ENCODE measurements around the gene BCAR1. TPM values are rescaled to one million over a fixed set of nuclear protein-coding genes. Genes with fewer than 3 reads are reported as not detected.

BCAR1 gene
- polyA plus RNA-seq, 1 donor from 2014 or later = 39.1 TPM

DNA sequence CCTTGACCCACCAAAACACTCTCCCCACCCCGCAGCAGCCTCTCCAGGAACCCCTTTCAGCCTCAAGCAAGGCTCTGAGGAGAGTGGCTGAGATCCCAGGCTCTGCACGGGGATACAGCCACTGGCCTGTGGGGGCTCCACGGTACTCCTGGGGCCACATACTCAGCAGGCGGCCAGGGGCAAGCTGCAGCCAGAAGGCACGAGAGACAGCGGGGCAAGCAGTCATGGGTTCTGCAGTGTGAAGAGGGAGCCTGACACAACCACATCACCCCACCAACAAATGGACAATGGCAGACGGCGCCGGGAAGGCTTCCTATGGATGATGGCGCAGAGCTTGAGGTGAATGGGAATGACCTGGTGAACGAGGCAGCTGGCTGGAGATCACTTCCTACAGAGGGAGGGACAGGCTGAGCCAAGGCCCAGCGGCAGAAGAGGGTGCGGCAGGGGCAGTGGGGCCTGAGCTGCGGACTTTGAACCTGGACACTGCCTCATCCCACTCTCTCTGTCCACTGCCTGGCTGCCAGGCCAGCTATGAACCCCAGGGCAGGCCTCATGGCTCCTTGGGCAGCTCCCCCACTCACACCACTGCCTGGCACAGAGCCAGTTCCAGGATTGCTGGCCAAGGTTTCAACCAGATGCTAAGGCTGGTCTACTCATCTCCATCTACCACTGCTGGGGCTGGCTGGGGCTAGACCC, 10.8 kb upstream of the BCAR1 start:
- Histone ChIP-seq H3K79me2 (replicated peaks; ENCODE audit: insufficient read depth, low read length) (peaks cover 75% of the 10 kb centered on the region), H3K36me3 (ENCODE audit: insufficient read depth, low read length) (no peaks in the 10 kb centered on the region), H3K27ac (ENCODE audit: low read length) (no peak overlapping the region), H3K4me3 (ENCODE audit: low read length) (no peak overlapping the region), H3K27me3 (ENCODE audit: insufficient read depth, low read depth, low read length) (no peaks in the 10 kb centered on the region), H3K9me3 (ENCODE audit: low read length) (no peaks in the 10 kb centered on the region), H3K9me2 (ENCODE audit: insufficient read depth, low read length) (no peaks in the 10 kb centered on the region), H3K4me2 (ENCODE audit: low read length) (no peak overlapping the region), H3F3A (ENCODE audit: insufficient read depth, low read length, poor library complexity, severe bottlenecking) (no peaks in the 10 kb centered on the region), H4K20me1 (ENCODE audit: insufficient read depth) (no peaks in the 10 kb centered on the region), H2AFZ (ENCODE audit: low read depth, low read length) (no peak overlapping the region), H3K9ac (ENCODE audit: low read length) (no peak overlapping the region)
- no peak for TF ChIP-seq EZH2 (IDR thresholded peaks at IDR 0.05; ENCODE audit: borderline replicate concordance, insufficient read depth, low read length, poor library complexity, severe bottlenecking)
- no peak for TF ChIP-seq EP300 (conservative IDR thresholded peaks at IDR 0.05; ENCODE audit: poor library complexity, severe bottlenecking)
- TF ChIP-seq SMC3 (conservative IDR thresholded peaks at IDR 0.05; ENCODE audit: poor library complexity) = no peak
- TF ChIP-seq, protein P1, sequence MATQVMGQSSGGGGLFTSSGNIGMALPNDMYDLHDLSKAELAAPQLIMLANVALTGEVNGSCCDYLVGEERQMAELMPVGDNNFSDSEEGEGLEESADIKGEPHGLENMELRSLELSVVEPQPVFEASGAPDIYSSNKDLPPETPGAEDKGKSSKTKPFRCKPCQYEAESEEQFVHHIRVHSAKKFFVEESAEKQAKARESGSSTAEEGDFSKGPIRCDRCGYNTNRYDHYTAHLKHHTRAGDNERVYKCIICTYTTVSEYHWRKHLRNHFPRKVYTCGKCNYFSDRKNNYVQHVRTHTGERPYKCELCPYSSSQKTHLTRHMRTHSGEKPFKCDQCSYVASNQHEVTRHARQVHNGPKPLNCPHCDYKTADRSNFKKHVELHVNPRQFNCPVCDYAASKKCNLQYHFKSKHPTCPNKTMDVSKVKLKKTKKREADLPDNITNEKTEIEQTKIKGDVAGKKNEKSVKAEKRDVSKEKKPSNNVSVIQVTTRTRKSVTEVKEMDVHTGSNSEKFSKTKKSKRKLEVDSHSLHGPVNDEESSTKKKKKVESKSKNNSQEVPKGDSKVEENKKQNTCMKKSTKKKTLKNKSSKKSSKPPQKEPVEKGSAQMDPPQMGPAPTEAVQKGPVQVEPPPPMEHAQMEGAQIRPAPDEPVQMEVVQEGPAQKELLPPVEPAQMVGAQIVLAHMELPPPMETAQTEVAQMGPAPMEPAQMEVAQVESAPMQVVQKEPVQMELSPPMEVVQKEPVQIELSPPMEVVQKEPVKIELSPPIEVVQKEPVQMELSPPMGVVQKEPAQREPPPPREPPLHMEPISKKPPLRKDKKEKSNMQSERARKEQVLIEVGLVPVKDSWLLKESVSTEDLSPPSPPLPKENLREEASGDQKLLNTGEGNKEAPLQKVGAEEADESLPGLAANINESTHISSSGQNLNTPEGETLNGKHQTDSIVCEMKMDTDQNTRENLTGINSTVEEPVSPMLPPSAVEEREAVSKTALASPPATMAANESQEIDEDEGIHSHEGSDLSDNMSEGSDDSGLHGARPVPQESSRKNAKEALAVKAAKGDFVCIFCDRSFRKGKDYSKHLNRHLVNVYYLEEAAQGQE (IDR thresholded peaks at IDR 0.05; ENCODE audit: borderline replicate concordance) = no peak
- TF ChIP-seq RAD21 (conservative IDR thresholded peaks at IDR 0.05) = no peak
- TF ChIP-seq MXI1 (conservative IDR thresholded peaks at IDR 0.05; ENCODE audit: poor library complexity, severe bottlenecking) = no peak
- TF ChIP-seq TAF1 (IDR thresholded peaks at IDR 0.05; ENCODE audit: low read depth) = no peak

- Histone ChIP-seq H2AFZ (ENCODE audit: low read depth, low read length) (no peak overlapping the region), H3K4me2 (ENCODE audit: low read length) (no peak overlapping the region), H4K20me1 (ENCODE audit: insufficient read depth) (no peaks in the 10 kb centered on the region), H3K36me3 (ENCODE audit: insufficient read depth, low read length) (no peaks in the 10 kb centered on the region), H3K9ac (ENCODE audit: low read length) (no peak overlapping the region), H3F3A (ENCODE audit: insufficient read depth, low read length, poor library complexity, severe bottlenecking) (no peaks in the 10 kb centered on the region), H3K4me3 (ENCODE audit: low read length) (no peak overlapping the region), H3K9me2 (ENCODE audit: insufficient read depth, low read length) (no peaks in the 10 kb centered on the region), H3K27me3 (ENCODE audit: insufficient read depth, low read depth, low read length) (no peaks in the 10 kb centered on the region), H3K79me2 (replicated peaks; ENCODE audit: insufficient read depth, low read length) (peaks cover 76% of the 10 kb centered on the region), H3K9me3 (ENCODE audit: low read length) (no peaks in the 10 kb centered on the region), H3K27ac (ENCODE audit: low read length) (no peak overlapping the region)
- TF ChIP-seq EZH2 (IDR thresholded peaks at IDR 0.05; ENCODE audit: borderline replicate concordance, insufficient read depth, low read length, poor library complexity, severe bottlenecking) (no peak), MXI1 (conservative IDR thresholded peaks at IDR 0.05; ENCODE audit: poor library complexity, severe bottlenecking) (no peak), POLR2AphosphoS5 (IDR thresholded peaks at IDR 0.05) (no peak), SMC3 (conservative IDR thresholded peaks at IDR 0.05; ENCODE audit: poor library complexity) (no peak), CTCF (IDR thresholded peaks at IDR 0.05; ENCODE audit: poor library complexity, severe bottlenecking) (no peak), TAF1 (IDR thresholded peaks at IDR 0.05; ENCODE audit: low read depth) (no peak), RAD21 (conservative IDR thresholded peaks at IDR 0.05) (no peak), EP300 (conservative IDR thresholded peaks at IDR 0.05; ENCODE audit: poor library complexity, severe bottlenecking) (no peak)
- TF ChIP-seq, protein P1 (IDR thresholded peaks at IDR 0.05; ENCODE audit: borderline replicate concordance) = no peak
These were observed 10.2 kb upstream of the BCAR1 start for GRCh38 chr16:75261590-75262078.

Data from neural cell (in vitro differentiated cells).